ENCODE measurements around the gene TIGD6. TPM values are rescaled to one million over a fixed set of nuclear protein-coding genes. Genes with fewer than 3 reads are reported as not detected.

TIGD6 gene
- total and polyA plus RNA-seq, 10 of the 15 experiments (the other 5 are each of a cell fraction or from before 2014, with no cell fraction given), result 0.84 to 4.1 (median 2.7) TPM

DNA sequence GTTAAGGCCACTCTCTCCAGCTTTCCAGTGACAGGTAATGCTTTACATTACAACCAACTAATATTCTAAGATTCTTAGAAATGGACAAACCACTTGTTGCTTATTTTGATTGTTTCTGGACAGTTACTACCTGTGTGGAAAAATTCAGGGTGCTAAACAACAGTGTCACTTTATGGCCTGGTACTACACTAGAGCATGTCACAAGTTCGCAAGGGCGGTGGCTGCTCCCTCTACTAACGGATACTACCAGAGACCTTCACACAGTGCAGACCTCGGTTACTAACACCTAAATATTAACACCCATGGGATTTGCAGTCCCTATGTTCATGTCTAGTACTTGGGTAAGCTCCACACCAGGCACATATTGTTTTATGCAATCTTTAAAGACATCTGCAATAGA is 13.5 kb upstream of the TIGD6 start:
- no TSS peak for BruUV-seq (replicated peaks)
- Histone ChIP-seq H3K4me1 (ENCODE audit: control insufficient read depth, insufficient read depth, low read length) (no peaks in the 10 kb centered on the region), H3K9ac (ENCODE audit: control insufficient read depth, insufficient read depth, low read length) (no peak overlapping the region), H3K27ac (ENCODE audit: control insufficient read depth, insufficient read depth) (no peak overlapping the region), H4K20me1 (ENCODE audit: control insufficient read depth, insufficient read depth) (no peaks in the 10 kb centered on the region), H3K4me3 (no peak overlapping the region), H3K4me2 (ENCODE audit: control insufficient read depth, insufficient read depth) (no peak overlapping the region), H3K9me3 (replicated peaks; ENCODE audit: control insufficient read depth, insufficient read depth, low read length) (peaks cover 8% of the 10 kb centered on the region; the same call in 2 of the 3 replicates), H3K79me2 (ENCODE audit: control insufficient read depth, insufficient read depth, low read length) (no peaks in the 10 kb centered on the region; the same call in 1 of the 2 replicates), H3K27me3 (replicated peaks in 1 of 2; ENCODE audit: control insufficient read depth in 2 of 2, insufficient read depth in 2 of 2, low read length in 1 of 2) (no peaks in the 10 kb centered on the region), H2AFZ (ENCODE audit: control insufficient read depth, low read depth, low read length) (no peak overlapping the region), H3K36me3 (ENCODE audit: control insufficient read depth in 2 of 2, insufficient read depth in 2 of 2, low read length in 1 of 2) (peaks cover 23 to 49% of the 10 kb centered on the region in 2 experiments)
- POLR2A ChIA-PET, result no interaction called here
- intact Hi-C loops (cut with micrococcal nuclease; ENCODE audit: unreplicated experiment), result no loop called here
- FAIRE-seq (no peak), DNase-seq (ENCODE audit: low read depth, low spot score) (no peak), ATAC-seq (no peak)
- RAD21 ChIA-PET (ENCODE audit: unreplicated experiment), result no interaction called here
- SMC1A ChIA-PET (ENCODE audit: uncharacterized antibody, unreplicated experiment), result no interaction called here
- CTCF ChIA-PET, result no interaction called here
- TF ChIP-seq, protein P1, sequence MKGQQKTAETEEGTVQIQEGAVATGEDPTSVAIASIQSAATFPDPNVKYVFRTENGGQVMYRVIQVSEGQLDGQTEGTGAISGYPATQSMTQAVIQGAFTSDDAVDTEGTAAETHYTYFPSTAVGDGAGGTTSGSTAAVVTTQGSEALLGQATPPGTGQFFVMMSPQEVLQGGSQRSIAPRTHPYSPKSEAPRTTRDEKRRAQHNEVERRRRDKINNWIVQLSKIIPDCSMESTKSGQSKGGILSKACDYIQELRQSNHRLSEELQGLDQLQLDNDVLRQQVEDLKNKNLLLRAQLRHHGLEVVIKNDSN (IDR thresholded peaks at IDR 0.05; ENCODE audit: borderline replicate concordance, extremely low read length, insufficient read depth, low read depth, low read length), result no peak
- TF ChIP-seq YY1 (IDR thresholded peaks at IDR 0.05; ENCODE audit: low read depth, low read length) (no peak), MYB (IDR thresholded peaks at IDR 0.05; ENCODE audit: borderline replicate concordance, low read depth, low read length) (no peak), PAX5 (IDR thresholded peaks at IDR 0.05; ENCODE audit: borderline replicate concordance, low read depth, low read length) (no peak), ZNF217 (IDR thresholded peaks at IDR 0.05) (no peak), HDAC2 (IDR thresholded peaks at IDR 0.05) (no peak), BMI1 (IDR thresholded peaks at IDR 0.05; ENCODE audit: borderline replicate concordance) (no peak)
- TF ChIP-seq, protein P2, sequence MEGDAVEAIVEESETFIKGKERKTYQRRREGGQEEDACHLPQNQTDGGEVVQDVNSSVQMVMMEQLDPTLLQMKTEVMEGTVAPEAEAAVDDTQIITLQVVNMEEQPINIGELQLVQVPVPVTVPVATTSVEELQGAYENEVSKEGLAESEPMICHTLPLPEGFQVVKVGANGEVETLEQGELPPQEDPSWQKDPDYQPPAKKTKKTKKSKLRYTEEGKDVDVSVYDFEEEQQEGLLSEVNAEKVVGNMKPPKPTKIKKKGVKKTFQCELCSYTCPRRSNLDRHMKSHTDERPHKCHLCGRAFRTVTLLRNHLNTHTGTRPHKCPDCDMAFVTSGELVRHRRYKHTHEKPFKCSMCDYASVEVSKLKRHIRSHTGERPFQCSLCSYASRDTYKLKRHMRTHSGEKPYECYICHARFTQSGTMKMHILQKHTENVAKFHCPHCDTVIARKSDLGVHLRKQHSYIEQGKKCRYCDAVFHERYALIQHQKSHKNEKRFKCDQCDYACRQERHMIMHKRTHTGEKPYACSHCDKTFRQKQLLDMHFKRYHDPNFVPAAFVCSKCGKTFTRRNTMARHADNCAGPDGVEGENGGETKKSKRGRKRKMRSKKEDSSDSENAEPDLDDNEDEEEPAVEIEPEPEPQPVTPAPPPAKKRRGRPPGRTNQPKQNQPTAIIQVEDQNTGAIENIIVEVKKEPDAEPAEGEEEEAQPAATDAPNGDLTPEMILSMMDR (IDR thresholded peaks at IDR 0.05 in 2 of 3, conservative IDR thresholded peaks at IDR 0.05 in 1 of 3; ENCODE audit: control insufficient read depth in 2 of 3, extremely low read depth in 1 of 3, insufficient read depth in 1 of 3, low read depth in 3 of 3, low read length in 3 of 3), result no peak
- WGBS (ENCODE audit: insufficient coverage, insufficient replicate concordance, low lambda C conversion rate, missing lambda C conversion rate), result 99% methylated on average over 4 of the region's 4 CpGs
- in situ Hi-C loops (cut with MboI), result no loop called here

Data from GM12878 (cell line).